HG02852 (cell line): Measurements from ENCODE around the gene GNPTAB.

Experiments used
- ATAC-seq: cut with Tn5 transposase; IDR thresholded peaks from one replicate; pipeline ENCODE4 v1.9.1; 2021; ENCODE audit warnings: mild to moderate bottlenecking, moderate library complexity; ENCODE audit not compliant: unreplicated experiment

The GNPTAB gene

DNA sequence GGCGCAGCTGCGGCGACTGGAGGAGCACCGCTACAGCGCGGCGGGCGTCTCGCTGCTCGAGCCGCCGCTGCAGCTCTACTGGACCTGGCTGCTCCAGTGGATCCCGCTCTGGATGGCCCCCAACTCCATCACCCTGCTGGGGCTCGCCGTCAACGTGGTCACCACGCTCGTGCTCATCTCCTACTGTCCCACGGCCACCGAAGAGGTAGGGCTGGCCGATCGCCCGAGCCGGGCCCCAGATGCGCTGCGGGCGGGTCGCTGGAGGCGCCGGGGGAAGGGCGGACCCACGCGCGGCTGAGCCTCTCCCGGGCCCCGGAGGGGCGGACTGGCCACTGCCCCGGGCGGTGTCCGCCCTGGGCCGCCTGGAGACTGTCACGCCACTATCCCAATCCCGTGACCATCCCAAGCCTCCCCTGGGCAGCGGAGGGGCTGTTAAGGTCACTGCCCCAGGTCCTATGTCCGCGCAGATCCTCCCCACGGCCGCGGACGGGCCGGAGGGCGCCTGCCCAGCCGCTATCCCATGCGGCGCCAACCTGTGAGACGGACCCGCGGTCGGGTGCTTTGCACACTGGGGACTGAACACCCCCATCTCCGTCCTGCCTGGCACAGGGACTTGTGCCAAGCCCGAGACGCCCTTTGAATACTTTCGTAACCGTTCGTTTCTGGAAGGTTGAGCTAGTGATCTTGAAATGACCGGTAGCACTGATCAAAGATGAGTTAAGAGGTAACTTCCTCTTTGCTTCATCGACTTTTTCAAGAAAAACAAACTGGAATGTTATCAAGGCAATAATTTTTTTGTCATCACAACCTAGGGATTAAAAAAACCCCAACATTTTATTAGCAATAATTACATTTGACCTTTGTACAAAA lies 132.6 kb downstream of the GNPTAB start:
- ATAC-seq: peak; percentile 18

- ATAC-seq: peak; percentile 75
Measured at GRCh38 chr12:101697197-101697929, 133.4 kb downstream of the GNPTAB start, which contains the start of gene CHPT1. Gene CHPT1, plus strand, starts transcription at chr12:101697640. Its CDS starts 222 bp downstream, at chr12:101697862.

DNA sequence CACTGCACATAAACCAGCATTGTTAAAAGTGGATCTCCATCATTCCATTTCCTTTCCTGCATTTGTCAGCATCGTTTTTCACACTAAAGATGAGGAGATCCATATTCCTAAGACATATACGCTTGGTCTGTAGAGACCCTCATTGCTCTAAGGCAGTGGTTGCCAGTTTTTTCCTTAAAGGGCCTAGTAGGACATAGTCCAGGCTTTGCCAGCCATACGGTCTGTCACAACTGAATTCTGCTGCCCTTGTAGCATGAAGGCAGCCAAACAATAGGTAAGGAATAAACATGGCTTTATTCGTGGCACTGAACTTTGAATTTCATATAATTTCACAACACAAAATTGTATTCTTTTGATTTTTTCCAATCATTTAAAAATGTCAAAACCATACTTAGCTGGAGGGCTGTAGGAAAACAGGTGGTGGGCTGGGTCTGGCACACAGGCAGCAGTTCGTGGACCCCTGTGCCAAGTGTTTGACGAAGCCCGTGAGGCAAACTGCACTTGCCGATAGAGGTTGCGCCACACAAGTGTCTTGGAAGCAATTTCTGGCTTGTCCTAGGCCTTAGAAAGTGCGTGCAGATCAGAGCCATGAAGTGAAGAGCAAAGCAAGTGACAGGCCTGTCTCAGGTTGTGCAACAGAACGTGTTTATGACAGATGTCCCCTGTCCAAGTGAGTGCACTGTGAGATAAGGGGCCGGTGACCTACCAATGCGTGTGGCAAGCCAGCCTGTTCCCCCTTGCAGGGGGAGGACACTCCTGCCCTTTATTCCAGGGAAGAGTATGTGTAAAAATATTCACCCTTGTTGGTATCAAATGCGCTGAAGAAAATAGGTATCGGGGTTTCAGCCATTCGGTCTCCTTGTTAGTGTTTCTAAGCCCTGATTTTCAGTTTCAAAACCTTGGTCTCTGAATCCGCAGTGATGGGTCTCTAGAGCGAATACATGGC lies 134.2 kb downstream of the GNPTAB start:
- no peak for ATAC-seq

GRCh38 chr12:101695706-101696105 lies 135.1 kb downstream of the GNPTAB start:
- ATAC-seq: no peak
